Progenitor cell of endocrine pancreas (in vitro differentiated cells): ENCODE data around the gene CFHR1. TPM values are rescaled to one million over a fixed set of nuclear protein-coding genes. Genes with fewer than 3 reads are reported as not detected.
A peak's percentile ranks its signal among the peaks of the same experiment; 100 is the strongest.

Experiments
- DNase-seq: peaks from one replicate; pipeline ENCODE4 v3.0.0; 2021; ENCODE audit warnings: low spot score; ENCODE audit not compliant: unreplicated experiment
- H3K27ac Mint-ChIP-seq: 2 replicates; pipeline ENCODE4 v1.8.0; 2021; ENCODE audit warnings: mild to moderate bottlenecking, moderate library complexity, mixed read lengths
- H3K27me3 Mint-ChIP-seq: 2 replicates; pipeline ENCODE4 v1.8.0; 2021; ENCODE audit warnings: mixed read lengths
- H3K36me3 Mint-ChIP-seq: 2 replicates; pipeline ENCODE4 v1.8.0; 2022; ENCODE audit warnings: mixed read lengths; ENCODE audit not compliant: insufficient read depth
- H3K4me1 Mint-ChIP-seq: 2 replicates; pipeline ENCODE4 v1.8.0; 2021; ENCODE audit warnings: low read depth, mixed read lengths
- H3K4me3 Mint-ChIP-seq: 2 replicates; pipeline ENCODE4 v1.8.0; 2021; ENCODE audit warnings: low read depth, mild to moderate bottlenecking, moderate library complexity, mixed read lengths
- H3K9me3 Mint-ChIP-seq: 2 replicates; pipeline ENCODE4 v1.8.0; 2021; ENCODE audit warnings: low read depth, mixed read lengths
- CTCF ChIP-seq: fragments of 200-600 bp; sonication (generic); IDR thresholded peaks from one replicate; pipeline ENCODE4 v1.5.0; 2021; ENCODE audit warnings: antibody characterized with exemption, mild to moderate bottlenecking; ENCODE audit not compliant: unreplicated experiment
- total RNA-seq: library from RNA; stranded (reverse); gene quantifications from 2 replicates; pipeline ENCODE4 v1.2.1, GENCODE V29; 2021

CFHR1 gene
- total RNA-seq, 1 donor from 2014 or later, result not detected

- Mint-ChIP-seq H3K27ac (no peak overlapping the region), H3K9me3 (peaks cover 7% of the 10 kb centered on the region), H3K36me3 (no peaks in the 10 kb centered on the region), H3K27me3 (peaks cover 43% of the 10 kb centered on the region), H3K4me1 (peaks cover 1% of the 10 kb centered on the region), H3K4me3 (peak overlapping the region; percentile 40)
- peak; percentile 48 for DNase-seq
- no peak for TF ChIP-seq CTCF
These were observed 58.4 kb downstream of the CFHR1 start for GRCh38 chr1:196877964-196878363.

Other genes with a start within 250 kb of the CFHR1 start
- 25.3 and 26.1 TPM in 2 replicates for gene KCNT2, start 211.3 kb upstream of the CFHR1 start, total RNA-seq
- not detected in 2 replicates for gene CFH, start 167.7 kb upstream of the CFHR1 start, total RNA-seq
- gene CFHR3, start 44.9 kb upstream of the CFHR1 start, total RNA-seq, result 0.31 and 0.55 TPM in 2 replicates
- gene CFHR4, start 68.3 kb downstream of the CFHR1 start, total RNA-seq, result not detected in 2 replicates
- gene CFHR2, start 124.0 kb downstream of the CFHR1 start, total RNA-seq, result not detected in 2 replicates
- not detected in 2 replicates for gene CFHR5, start 157.8 kb downstream of the CFHR1 start, total RNA-seq
- not detected in 2 replicates for gene F13B, start 247.5 kb downstream of the CFHR1 start, total RNA-seq